OCI-LY1 (cell line): Measurements from ENCODE around the gene RASA2.

Experiments used
- H2AFZ ChIP-seq: fragments of 200-600 bp; sonication (generic), shearing (Covaris generic); 2 replicates; pipeline ENCODE4 v1.6.0; 2014; ENCODE audit warnings: antibody characterized with exemption, mild to moderate bottlenecking, low read length
- H3F3A ChIP-seq: fragments of 200-600 bp; sonication (generic), shearing (Covaris generic); 2 replicates; pipeline ENCODE4 v1.6.0; 2014; ENCODE audit warnings: mild to moderate bottlenecking, antibody characterized with exemption, low read length, moderate library complexity; ENCODE audit not compliant: insufficient read depth
- H3K27ac ChIP-seq: fragments of 200-600 bp; sonication (generic); 2 replicates; pipeline ENCODE4 v1.5.1; 2014; ENCODE audit warnings: low read length, mixed run types, mild to moderate bottlenecking, low read depth; ENCODE audit not compliant: poor library complexity, severe bottlenecking
- H3K27me3 ChIP-seq: fragments of 200-600 bp; sonication (generic); 2 replicates; pipeline ENCODE4 v1.6.0; 2014; ENCODE audit warnings: antibody characterized with exemption, mild to moderate bottlenecking, low read length, moderate library complexity; ENCODE audit not compliant: insufficient read depth
- H3K36me3 ChIP-seq: fragments of 200-600 bp; sonication (generic); 2 replicates; pipeline ENCODE4 v1.6.1; 2014; ENCODE audit warnings: mild to moderate bottlenecking, antibody characterized with exemption, low read length, moderate library complexity, mixed read lengths; ENCODE audit not compliant: insufficient read depth
- H3K4me1 ChIP-seq: fragments of 200-600 bp; sonication (generic); 2 replicates; pipeline ENCODE4 v1.5.1; 2014; ENCODE audit warnings: mild to moderate bottlenecking, low read length, moderate library complexity; ENCODE audit not compliant: insufficient read depth, severe bottlenecking
- H3K4me2 ChIP-seq: fragments of 200-600 bp; sonication (generic), shearing (Covaris generic); 2 replicates; pipeline ENCODE4 v1.6.1; 2014; ENCODE audit warnings: low read length
- H3K4me3 ChIP-seq: fragments of 200-600 bp; sonication (generic); 2 replicates; pipeline ENCODE4 v1.5.1; 2014; ENCODE audit warnings: low read length, low read depth, mild to moderate bottlenecking, mixed read lengths; ENCODE audit not compliant: poor library complexity, severe bottlenecking
- H3K79me2 ChIP-seq: fragments of 200-600 bp; shearing (Covaris generic); 2 replicates; pipeline ENCODE4 v1.6.1; 2016; ENCODE audit warnings: mixed run types, low read length, mixed read lengths; ENCODE audit not compliant: insufficient read depth
- H3K9ac ChIP-seq: fragments of 200-600 bp; sonication (generic), shearing (Covaris generic); 2 replicates; pipeline ENCODE4 v1.6.1; 2014; ENCODE audit warnings: mild to moderate bottlenecking, low read length, mixed read lengths
- H3K9me2 ChIP-seq: fragments of 200-600 bp; sonication (generic), shearing (Covaris generic); 2 replicates; pipeline ENCODE4 v1.6.1; 2014; ENCODE audit warnings: low read depth, mild to moderate bottlenecking, low read length, mixed read lengths
- H3K9me3 ChIP-seq: fragments of 200-600 bp; shearing (Covaris generic); 2 replicates; pipeline ENCODE4 v1.6.1; 2014; ENCODE audit warnings: low read length, mixed read lengths
- H4K20me1 ChIP-seq: fragments of 200-600 bp; sonication (generic), shearing (Covaris generic); 2 replicates; pipeline ENCODE4 v1.6.0; 2016; ENCODE audit warnings: mild to moderate bottlenecking, low read length; ENCODE audit not compliant: insufficient read depth
- EZH2 ChIP-seq: fragments of 200-600 bp; sonication (generic), shearing (Covaris generic); IDR thresholded peaks from 2 replicates; pipeline ENCODE4 v1.8.0; 2017; ENCODE audit warnings: borderline replicate concordance, mixed run types, mild to moderate bottlenecking, antibody characterized with exemption, low read length, moderate library complexity, mixed read lengths
- TF ChIP-seq, protein P1 (sequence below): fragments of 200-600 bp; sonication (generic), shearing (Covaris generic); IDR thresholded peaks from 2 replicates; pipeline ENCODE4 v1.5.1; 2017; ENCODE audit warnings: mild to moderate bottlenecking, antibody characterized with exemption, low read length, moderate library complexity, mixed read lengths

RASA2 gene

DNA sequence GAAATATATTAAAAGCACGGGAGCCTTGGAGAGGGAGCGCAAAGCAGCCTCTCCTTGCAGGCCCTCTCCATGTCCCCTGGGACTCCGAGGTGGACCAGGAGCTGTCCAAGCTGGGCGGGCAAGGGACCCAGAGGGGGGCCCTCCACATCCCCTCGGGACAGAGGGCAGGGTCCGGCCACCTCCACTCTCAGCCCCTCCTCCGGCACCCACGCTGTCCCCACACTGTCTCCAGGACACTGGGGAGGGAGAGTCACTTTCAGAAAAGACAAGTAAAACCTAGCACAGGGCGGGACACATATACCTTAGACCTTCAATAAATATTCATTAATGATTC, 173.8 kb downstream of the RASA2 start:
- no peaks in the 10 kb centered on the region; the same call in 1 of the 2 replicates for H3K36me3 ChIP-seq
- no peak overlapping the region for H3K27ac ChIP-seq
- peaks cover 19% of the 10 kb centered on the region for H3K9me3 ChIP-seq
- no peak overlapping the region for H3K9ac ChIP-seq
- peaks cover 9% of the 10 kb centered on the region; the same call in 1 of the 2 replicates for H3K27me3 ChIP-seq
- H3K79me2 ChIP-seq = no peaks in the 10 kb centered on the region
- H3K4me1 ChIP-seq = no peaks in the 10 kb centered on the region
- no peak overlapping the region for H3K4me2 ChIP-seq
- H2AFZ ChIP-seq = no peak overlapping the region
- no peaks in the 10 kb centered on the region for H3F3A ChIP-seq
- no peaks in the 10 kb centered on the region for H4K20me1 ChIP-seq
- no peak overlapping the region for H3K4me3 ChIP-seq
- TF ChIP-seq, protein P1, sequence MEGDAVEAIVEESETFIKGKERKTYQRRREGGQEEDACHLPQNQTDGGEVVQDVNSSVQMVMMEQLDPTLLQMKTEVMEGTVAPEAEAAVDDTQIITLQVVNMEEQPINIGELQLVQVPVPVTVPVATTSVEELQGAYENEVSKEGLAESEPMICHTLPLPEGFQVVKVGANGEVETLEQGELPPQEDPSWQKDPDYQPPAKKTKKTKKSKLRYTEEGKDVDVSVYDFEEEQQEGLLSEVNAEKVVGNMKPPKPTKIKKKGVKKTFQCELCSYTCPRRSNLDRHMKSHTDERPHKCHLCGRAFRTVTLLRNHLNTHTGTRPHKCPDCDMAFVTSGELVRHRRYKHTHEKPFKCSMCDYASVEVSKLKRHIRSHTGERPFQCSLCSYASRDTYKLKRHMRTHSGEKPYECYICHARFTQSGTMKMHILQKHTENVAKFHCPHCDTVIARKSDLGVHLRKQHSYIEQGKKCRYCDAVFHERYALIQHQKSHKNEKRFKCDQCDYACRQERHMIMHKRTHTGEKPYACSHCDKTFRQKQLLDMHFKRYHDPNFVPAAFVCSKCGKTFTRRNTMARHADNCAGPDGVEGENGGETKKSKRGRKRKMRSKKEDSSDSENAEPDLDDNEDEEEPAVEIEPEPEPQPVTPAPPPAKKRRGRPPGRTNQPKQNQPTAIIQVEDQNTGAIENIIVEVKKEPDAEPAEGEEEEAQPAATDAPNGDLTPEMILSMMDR = no peak
- TF ChIP-seq EZH2 = no peak
- no peaks in the 10 kb centered on the region for H3K9me2 ChIP-seq

DNA sequence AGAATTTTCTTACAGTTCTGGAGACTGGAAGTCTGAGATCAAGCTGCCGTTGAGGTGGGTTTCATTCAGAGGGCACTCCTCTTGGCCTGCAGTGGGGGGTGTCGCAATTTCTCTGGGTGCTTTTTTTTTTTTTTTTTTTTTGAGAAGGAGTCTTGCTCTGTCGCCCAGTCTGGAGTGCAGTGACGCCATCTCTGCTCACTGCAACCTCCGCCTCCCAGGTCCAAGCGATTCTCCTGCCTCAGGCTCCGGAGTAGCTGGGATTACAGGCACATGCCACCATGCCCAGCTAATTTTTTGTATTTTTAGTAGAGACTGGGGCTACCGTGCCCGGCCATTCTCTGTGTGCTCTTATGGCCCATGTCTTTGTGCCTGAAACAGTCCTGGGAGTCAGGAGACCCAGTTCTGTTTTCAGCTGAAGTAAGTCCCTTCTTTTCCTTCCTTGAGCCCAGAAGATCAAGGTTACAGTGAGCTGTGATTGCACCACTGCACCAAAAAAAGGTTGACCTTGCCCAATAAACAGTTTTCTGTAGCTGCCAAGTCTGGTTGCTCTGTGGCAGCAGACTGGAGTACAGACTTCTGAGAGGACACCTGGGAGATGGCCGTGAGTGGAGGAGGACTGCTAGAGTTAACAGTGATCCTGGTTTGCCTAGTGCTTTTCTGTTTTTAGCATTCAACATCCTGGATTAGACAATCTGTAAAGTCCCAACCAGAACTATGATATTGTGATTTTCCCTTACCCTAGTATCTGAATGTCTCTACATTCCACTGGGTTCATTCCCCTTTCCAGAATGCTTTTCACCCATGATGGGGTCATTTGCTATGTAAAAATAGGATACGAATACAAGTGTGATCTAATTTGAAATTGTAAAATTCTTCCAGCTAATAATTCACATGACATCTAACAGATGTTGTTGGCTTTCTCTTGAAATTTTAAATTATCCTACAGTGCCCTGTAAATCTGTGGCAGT, 174.7 kb downstream of the RASA2 start:
- Histone ChIP-seq H3K9me3 (peaks cover 19% of the 10 kb centered on the region), H3K27me3 (peaks cover 9% of the 10 kb centered on the region; the same call in 1 of the 2 replicates), H3K4me1 (no peaks in the 10 kb centered on the region), H3K79me2 (no peaks in the 10 kb centered on the region), H3K9me2 (no peaks in the 10 kb centered on the region), H3K9ac (no peak overlapping the region), H3K4me2 (no peak overlapping the region), H3K27ac (no peak overlapping the region), H3F3A (no peaks in the 10 kb centered on the region), H2AFZ (no peak overlapping the region), H3K4me3 (no peak overlapping the region), H4K20me1 (no peaks in the 10 kb centered on the region), H3K36me3 (no peaks in the 10 kb centered on the region; the same call in 1 of the 2 replicates)
- TF ChIP-seq, protein P1 = no peak
- TF ChIP-seq EZH2 = no peak

DNA sequence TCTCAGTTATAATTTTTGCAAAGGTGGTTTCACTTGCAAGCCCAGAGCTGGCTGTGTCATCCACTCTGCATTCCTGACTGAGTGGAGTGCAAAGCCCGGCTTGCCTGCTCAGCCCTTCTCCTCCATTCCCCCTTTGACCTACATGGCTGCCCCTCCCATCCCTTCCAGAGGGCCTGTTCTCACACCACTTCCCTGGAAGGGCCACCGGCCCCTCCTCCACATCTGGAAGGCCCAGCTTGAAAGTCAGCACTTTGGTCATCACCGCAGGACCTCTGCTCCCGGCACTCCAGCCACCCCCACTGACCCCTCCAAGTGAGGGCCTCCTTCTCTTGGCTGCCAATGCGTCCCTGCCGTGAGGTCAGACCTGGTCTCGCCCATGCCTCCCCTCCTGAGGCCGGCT, 177.2 kb downstream of the RASA2 start:
- Histone ChIP-seq H2AFZ (no peak overlapping the region), H3K4me3 (no peak overlapping the region), H3K4me1 (no peaks in the 10 kb centered on the region), H3K9ac (no peak overlapping the region), H3K79me2 (no peaks in the 10 kb centered on the region), H3K36me3 (no peaks in the 10 kb centered on the region), H3K9me2 (no peaks in the 10 kb centered on the region), H3K27ac (no peak overlapping the region), H3F3A (no peaks in the 10 kb centered on the region), H4K20me1 (no peaks in the 10 kb centered on the region), H3K27me3 (no peaks in the 10 kb centered on the region; the same call in 1 of the 2 replicates), H3K4me2 (no peak overlapping the region), H3K9me3 (0 out of 2 replicates have a peak, but pooled peaks cover 4% of the 10 kb centered on the region)
- TF ChIP-seq, protein P1 = no peak
- TF ChIP-seq EZH2 = no peak
